OCI-LY1 (cell line): ENCODE measurements around the gene GPR137B.
A peak's percentile ranks its signal among the peaks of the same experiment; 100 is the strongest.
"Not testable (repeated sequence)": the region's sequence is repeated elsewhere in the genome, so short reads cannot be mapped to it uniquely, and the experiment has no call there.

Experiments used
- H2AFZ ChIP-seq: fragments of 200-600 bp; sonication (generic), shearing (Covaris generic); 2 replicates; pipeline ENCODE4 v1.6.0; 2014; ENCODE audit warnings: antibody characterized with exemption, mild to moderate bottlenecking, low read length
- H3F3A ChIP-seq: fragments of 200-600 bp; sonication (generic), shearing (Covaris generic); 2 replicates; pipeline ENCODE4 v1.6.0; 2014; ENCODE audit warnings: mild to moderate bottlenecking, antibody characterized with exemption, low read length, moderate library complexity; ENCODE audit not compliant: insufficient read depth
- H3K27ac ChIP-seq: fragments of 200-600 bp; sonication (generic); 2 replicates; pipeline ENCODE4 v1.5.1; 2014; ENCODE audit warnings: low read length, mixed run types, mild to moderate bottlenecking, low read depth; ENCODE audit not compliant: poor library complexity, severe bottlenecking
- H3K27me3 ChIP-seq: fragments of 200-600 bp; sonication (generic); 2 replicates; pipeline ENCODE4 v1.6.0; 2014; ENCODE audit warnings: antibody characterized with exemption, mild to moderate bottlenecking, low read length, moderate library complexity; ENCODE audit not compliant: insufficient read depth
- H3K36me3 ChIP-seq: fragments of 200-600 bp; sonication (generic); 2 replicates; pipeline ENCODE4 v1.6.1; 2014; ENCODE audit warnings: mild to moderate bottlenecking, antibody characterized with exemption, low read length, moderate library complexity, mixed read lengths; ENCODE audit not compliant: insufficient read depth
- H3K4me1 ChIP-seq: fragments of 200-600 bp; sonication (generic); 2 replicates; pipeline ENCODE4 v1.5.1; 2014; ENCODE audit warnings: mild to moderate bottlenecking, low read length, moderate library complexity; ENCODE audit not compliant: insufficient read depth, severe bottlenecking
- H3K4me2 ChIP-seq: fragments of 200-600 bp; sonication (generic), shearing (Covaris generic); 2 replicates; pipeline ENCODE4 v1.6.1; 2014; ENCODE audit warnings: low read length
- H3K4me3 ChIP-seq: fragments of 200-600 bp; sonication (generic); 2 replicates; pipeline ENCODE4 v1.5.1; 2014; ENCODE audit warnings: low read length, low read depth, mild to moderate bottlenecking, mixed read lengths; ENCODE audit not compliant: poor library complexity, severe bottlenecking
- H3K79me2 ChIP-seq: fragments of 200-600 bp; shearing (Covaris generic); 2 replicates; pipeline ENCODE4 v1.6.1; 2016; ENCODE audit warnings: mixed run types, low read length, mixed read lengths; ENCODE audit not compliant: insufficient read depth
- H3K9ac ChIP-seq: fragments of 200-600 bp; sonication (generic), shearing (Covaris generic); 2 replicates; pipeline ENCODE4 v1.6.1; 2014; ENCODE audit warnings: mild to moderate bottlenecking, low read length, mixed read lengths
- H3K9me2 ChIP-seq: fragments of 200-600 bp; sonication (generic), shearing (Covaris generic); 2 replicates; pipeline ENCODE4 v1.6.1; 2014; ENCODE audit warnings: low read depth, mild to moderate bottlenecking, low read length, mixed read lengths
- H3K9me3 ChIP-seq: fragments of 200-600 bp; shearing (Covaris generic); 2 replicates; pipeline ENCODE4 v1.6.1; 2014; ENCODE audit warnings: low read length, mixed read lengths
- H4K20me1 ChIP-seq: fragments of 200-600 bp; sonication (generic), shearing (Covaris generic); 2 replicates; pipeline ENCODE4 v1.6.0; 2016; ENCODE audit warnings: mild to moderate bottlenecking, low read length; ENCODE audit not compliant: insufficient read depth
- EZH2 ChIP-seq: fragments of 200-600 bp; sonication (generic), shearing (Covaris generic); IDR thresholded peaks from 2 replicates; pipeline ENCODE4 v1.8.0; 2017; ENCODE audit warnings: borderline replicate concordance, mixed run types, mild to moderate bottlenecking, antibody characterized with exemption, low read length, moderate library complexity, mixed read lengths
- TF ChIP-seq, protein P1 (sequence below): fragments of 200-600 bp; sonication (generic), shearing (Covaris generic); IDR thresholded peaks from 2 replicates; pipeline ENCODE4 v1.5.1; 2017; ENCODE audit warnings: mild to moderate bottlenecking, antibody characterized with exemption, low read length, moderate library complexity, mixed read lengths

Gene GPR137B, protein sequence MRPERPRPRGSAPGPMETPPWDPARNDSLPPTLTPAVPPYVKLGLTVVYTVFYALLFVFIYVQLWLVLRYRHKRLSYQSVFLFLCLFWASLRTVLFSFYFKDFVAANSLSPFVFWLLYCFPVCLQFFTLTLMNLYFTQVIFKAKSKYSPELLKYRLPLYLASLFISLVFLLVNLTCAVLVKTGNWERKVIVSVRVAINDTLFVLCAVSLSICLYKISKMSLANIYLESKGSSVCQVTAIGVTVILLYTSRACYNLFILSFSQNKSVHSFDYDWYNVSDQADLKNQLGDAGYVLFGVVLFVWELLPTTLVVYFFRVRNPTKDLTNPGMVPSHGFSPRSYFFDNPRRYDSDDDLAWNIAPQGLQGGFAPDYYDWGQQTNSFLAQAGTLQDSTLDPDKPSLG

DNA sequence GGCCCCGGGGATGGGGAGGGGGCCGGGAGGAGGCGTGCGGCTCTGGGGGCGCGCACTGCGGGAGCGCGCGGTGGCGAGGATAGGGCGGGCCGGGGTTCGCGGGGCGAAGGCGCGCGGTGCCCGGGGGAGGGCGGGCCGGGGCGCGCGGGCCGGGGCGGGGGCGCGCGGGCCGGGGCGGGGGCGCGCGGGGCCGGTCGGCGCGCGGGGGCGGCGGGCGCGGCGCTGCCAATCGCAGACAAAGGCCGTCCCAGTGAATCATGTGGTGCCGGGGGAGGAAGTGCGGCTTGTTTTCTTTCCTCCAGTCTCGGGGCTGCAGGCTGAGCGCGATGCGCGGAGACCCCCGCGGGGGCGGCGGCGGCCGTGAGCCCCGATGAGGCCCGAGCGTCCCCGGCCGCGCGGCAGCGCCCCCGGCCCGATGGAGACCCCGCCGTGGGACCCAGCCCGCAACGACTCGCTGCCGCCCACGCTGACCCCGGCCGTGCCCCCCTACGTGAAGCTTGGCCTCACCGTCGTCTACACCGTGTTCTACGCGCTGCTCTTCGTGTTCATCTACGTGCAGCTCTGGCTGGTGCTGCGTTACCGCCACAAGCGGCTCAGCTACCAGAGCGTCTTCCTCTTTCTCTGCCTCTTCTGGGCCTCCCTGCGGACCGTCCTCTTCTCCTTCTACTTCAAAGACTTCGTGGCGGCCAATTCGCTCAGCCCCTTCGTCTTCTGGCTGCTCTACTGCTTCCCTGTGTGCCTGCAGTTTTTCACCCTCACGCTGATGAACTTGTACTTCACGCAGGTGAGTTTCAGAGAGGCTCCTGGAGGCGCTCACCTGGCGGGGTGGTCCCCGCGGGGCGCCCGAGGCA, at the start of gene GPR137B:
GPR137B (plus strand) TSS at position 287 of the 851 bp plus-strand sequence; CDS start at position 371, 84 bp downstream.
- Histone ChIP-seq H3K27me3 (peaks cover 4% of the 10 kb centered on the region; the same call in 1 of the 2 replicates), H4K20me1 (no peaks in the 10 kb centered on the region), H3K79me2 (0 out of 2 replicates have a peak, but pooled peaks cover 4% of the 10 kb centered on the region), H3K9me2 (no peaks in the 10 kb centered on the region), H3K4me3 (peak within 1 kb of the TSS; percentile 73), H3K36me3 (peaks cover 9% of the 10 kb centered on the region), H3F3A (no peaks in the 10 kb centered on the region), H3K4me1 (peaks cover 21% of the 10 kb centered on the region), H2AFZ (peak within 1 kb of the TSS; percentile 46), H3K9ac (peak within 1 kb of the TSS; percentile 62), H3K27ac (peak within 1 kb of the TSS; percentile 45), H3K9me3 (no peaks in the 10 kb centered on the region), H3K4me2 (peak within 1 kb of the TSS; percentile 83)
- no peak for TF ChIP-seq EZH2
- TF ChIP-seq, protein P1, sequence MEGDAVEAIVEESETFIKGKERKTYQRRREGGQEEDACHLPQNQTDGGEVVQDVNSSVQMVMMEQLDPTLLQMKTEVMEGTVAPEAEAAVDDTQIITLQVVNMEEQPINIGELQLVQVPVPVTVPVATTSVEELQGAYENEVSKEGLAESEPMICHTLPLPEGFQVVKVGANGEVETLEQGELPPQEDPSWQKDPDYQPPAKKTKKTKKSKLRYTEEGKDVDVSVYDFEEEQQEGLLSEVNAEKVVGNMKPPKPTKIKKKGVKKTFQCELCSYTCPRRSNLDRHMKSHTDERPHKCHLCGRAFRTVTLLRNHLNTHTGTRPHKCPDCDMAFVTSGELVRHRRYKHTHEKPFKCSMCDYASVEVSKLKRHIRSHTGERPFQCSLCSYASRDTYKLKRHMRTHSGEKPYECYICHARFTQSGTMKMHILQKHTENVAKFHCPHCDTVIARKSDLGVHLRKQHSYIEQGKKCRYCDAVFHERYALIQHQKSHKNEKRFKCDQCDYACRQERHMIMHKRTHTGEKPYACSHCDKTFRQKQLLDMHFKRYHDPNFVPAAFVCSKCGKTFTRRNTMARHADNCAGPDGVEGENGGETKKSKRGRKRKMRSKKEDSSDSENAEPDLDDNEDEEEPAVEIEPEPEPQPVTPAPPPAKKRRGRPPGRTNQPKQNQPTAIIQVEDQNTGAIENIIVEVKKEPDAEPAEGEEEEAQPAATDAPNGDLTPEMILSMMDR: no peak

DNA sequence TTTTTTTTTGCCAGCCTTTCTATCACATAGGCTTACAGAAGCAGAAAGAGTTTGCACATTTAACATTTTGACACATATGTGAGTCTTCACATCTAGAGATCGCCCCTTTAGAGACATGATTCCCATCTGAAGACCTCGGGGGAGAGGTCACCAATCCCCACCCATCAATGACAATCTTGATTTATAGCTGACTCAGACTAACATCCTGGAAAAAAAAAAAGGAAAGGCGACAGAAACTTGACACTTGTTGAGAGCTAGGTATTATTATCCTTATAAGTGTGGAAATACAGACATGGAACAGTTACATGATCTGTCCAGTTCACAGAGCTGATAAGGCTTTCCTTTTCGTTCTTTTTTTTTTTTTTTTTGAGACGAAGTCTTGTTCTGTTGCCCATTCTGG, 49.4 kb upstream of the GPR137B start:
- no peak overlapping the region for H3K9ac ChIP-seq
- H3K36me3 ChIP-seq: no peaks in the 10 kb centered on the region
- no peaks in the 10 kb centered on the region for H3K27me3 ChIP-seq
- no peaks in the 10 kb centered on the region for H3F3A ChIP-seq
- H3K4me1 ChIP-seq: no peaks in the 10 kb centered on the region
- no peak overlapping the region for H3K4me3 ChIP-seq
- H4K20me1 ChIP-seq: no peaks in the 10 kb centered on the region
- H3K4me2 ChIP-seq: no peak overlapping the region
- no peaks in the 10 kb centered on the region for H3K9me2 ChIP-seq
- no peaks in the 10 kb centered on the region for H3K9me3 ChIP-seq
- no peaks in the 10 kb centered on the region for H3K79me2 ChIP-seq
- no peak overlapping the region for H2AFZ ChIP-seq
- TF ChIP-seq, protein P1: no peak
- TF ChIP-seq EZH2: no peak
- H3K27ac ChIP-seq: no peak overlapping the region

GRCh38 chr1:236095705-236096520, 46.4 kb upstream of the GPR137B start:
- Histone ChIP-seq H3K9ac (no peak overlapping the region), H3K27ac (no peak overlapping the region), H3K4me2 (no peak overlapping the region), H3K9me2 (no peaks in the 10 kb centered on the region), H3K4me3 (no peak overlapping the region), H3K27me3 (no peaks in the 10 kb centered on the region), H2AFZ (no peak overlapping the region), H3F3A (no peaks in the 10 kb centered on the region), H4K20me1 (no peaks in the 10 kb centered on the region), H3K36me3 (no peaks in the 10 kb centered on the region), H3K79me2 (no peaks in the 10 kb centered on the region), H3K4me1 (no peaks in the 10 kb centered on the region), H3K9me3 (no peaks in the 10 kb centered on the region)
- TF ChIP-seq, protein P1: no peak

DNA sequence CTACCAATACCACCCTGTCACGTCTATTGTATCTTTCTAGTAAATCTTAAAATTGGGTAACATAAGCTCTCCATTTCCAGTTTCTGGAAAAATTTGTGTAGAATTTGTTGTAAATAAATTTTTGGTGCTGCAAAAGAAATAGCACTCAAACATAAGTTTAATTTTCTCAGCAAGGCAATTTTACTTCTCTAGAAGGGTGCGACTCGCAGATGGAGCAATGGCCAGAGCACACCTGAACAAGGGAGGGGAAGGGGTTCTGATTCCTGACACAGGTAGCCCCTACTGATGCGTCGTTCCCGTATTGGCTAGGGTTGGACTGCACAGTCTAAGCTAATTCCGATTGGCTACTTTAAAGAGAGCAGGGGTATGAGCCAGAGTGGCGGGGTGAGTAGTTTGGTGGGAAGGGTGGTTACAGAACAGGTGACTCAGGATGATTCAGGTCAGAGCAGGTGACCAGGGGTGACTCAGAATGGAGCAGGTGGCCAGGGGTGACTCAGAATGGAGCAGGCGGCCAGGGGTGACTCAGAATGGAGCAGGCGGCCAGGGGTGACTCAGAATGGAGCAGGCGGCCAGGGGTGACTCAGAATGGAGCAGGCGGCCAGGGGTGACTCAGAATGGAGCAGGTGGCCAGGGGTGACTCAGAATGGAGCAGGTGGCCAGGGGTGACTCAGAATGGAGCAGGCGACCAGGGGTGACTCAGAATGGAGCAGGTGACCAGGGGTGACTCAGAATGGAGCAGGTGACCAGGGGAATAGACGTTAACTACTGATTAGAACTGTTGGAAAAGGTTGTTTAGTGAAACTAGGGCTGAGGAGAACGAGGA, 45.5 kb upstream of the GPR137B start:
- H3K4me3 ChIP-seq, H3K4me2 ChIP-seq, H3K4me1 ChIP-seq, H3K9ac ChIP-seq, H3K27me3 ChIP-seq, H3F3A ChIP-seq, H3K9me3 ChIP-seq, H3K36me3 ChIP-seq, H3K79me2 ChIP-seq, H4K20me1 ChIP-seq, H3K9me2 ChIP-seq, H2AFZ ChIP-seq, H3K27ac ChIP-seq: not testable (repeated sequence)
